ENCODE measurements around the gene JRKL. TPM values are rescaled to one million over a fixed set of nuclear protein-coding genes. Genes with fewer than 3 reads are reported as not detected.

The JRKL gene
- total and polyA plus RNA-seq, 2 of the 13 experiments (the other 11 are each of a cell fraction or from before 2014, with no cell fraction given), result 3.2 to 4.5 TPM

DNA sequence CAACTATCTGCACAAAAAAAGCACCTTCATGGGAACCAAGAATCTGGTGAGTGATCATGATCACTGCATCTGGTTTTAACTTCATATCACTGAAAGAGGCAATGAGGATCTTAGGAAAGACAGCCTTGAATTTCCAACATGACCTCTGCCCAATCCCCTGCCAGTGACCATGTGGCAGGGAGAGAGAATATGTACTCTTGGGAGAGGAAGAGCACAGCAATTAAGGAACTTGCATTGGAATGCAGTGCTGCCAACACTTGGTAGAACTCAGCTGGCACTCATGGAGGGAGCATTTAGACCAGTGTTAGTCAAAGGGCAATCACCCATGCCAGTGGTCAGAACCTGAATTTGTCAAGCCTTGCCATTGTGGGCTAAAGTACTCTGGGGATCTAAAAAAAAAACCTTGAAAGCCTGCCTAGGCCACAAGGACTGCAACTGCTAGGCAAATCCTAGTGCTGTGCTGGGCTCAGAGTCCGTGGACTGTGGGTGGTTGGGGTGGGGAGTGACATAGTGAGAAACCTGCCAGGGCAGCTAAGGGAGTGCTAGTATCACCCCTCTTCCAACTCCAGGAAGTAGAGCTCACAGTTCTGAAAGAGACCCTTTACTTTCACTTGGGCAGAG lies 23.1 kb downstream of the JRKL start (continued):
- TF ChIP-seq, protein P1, sequence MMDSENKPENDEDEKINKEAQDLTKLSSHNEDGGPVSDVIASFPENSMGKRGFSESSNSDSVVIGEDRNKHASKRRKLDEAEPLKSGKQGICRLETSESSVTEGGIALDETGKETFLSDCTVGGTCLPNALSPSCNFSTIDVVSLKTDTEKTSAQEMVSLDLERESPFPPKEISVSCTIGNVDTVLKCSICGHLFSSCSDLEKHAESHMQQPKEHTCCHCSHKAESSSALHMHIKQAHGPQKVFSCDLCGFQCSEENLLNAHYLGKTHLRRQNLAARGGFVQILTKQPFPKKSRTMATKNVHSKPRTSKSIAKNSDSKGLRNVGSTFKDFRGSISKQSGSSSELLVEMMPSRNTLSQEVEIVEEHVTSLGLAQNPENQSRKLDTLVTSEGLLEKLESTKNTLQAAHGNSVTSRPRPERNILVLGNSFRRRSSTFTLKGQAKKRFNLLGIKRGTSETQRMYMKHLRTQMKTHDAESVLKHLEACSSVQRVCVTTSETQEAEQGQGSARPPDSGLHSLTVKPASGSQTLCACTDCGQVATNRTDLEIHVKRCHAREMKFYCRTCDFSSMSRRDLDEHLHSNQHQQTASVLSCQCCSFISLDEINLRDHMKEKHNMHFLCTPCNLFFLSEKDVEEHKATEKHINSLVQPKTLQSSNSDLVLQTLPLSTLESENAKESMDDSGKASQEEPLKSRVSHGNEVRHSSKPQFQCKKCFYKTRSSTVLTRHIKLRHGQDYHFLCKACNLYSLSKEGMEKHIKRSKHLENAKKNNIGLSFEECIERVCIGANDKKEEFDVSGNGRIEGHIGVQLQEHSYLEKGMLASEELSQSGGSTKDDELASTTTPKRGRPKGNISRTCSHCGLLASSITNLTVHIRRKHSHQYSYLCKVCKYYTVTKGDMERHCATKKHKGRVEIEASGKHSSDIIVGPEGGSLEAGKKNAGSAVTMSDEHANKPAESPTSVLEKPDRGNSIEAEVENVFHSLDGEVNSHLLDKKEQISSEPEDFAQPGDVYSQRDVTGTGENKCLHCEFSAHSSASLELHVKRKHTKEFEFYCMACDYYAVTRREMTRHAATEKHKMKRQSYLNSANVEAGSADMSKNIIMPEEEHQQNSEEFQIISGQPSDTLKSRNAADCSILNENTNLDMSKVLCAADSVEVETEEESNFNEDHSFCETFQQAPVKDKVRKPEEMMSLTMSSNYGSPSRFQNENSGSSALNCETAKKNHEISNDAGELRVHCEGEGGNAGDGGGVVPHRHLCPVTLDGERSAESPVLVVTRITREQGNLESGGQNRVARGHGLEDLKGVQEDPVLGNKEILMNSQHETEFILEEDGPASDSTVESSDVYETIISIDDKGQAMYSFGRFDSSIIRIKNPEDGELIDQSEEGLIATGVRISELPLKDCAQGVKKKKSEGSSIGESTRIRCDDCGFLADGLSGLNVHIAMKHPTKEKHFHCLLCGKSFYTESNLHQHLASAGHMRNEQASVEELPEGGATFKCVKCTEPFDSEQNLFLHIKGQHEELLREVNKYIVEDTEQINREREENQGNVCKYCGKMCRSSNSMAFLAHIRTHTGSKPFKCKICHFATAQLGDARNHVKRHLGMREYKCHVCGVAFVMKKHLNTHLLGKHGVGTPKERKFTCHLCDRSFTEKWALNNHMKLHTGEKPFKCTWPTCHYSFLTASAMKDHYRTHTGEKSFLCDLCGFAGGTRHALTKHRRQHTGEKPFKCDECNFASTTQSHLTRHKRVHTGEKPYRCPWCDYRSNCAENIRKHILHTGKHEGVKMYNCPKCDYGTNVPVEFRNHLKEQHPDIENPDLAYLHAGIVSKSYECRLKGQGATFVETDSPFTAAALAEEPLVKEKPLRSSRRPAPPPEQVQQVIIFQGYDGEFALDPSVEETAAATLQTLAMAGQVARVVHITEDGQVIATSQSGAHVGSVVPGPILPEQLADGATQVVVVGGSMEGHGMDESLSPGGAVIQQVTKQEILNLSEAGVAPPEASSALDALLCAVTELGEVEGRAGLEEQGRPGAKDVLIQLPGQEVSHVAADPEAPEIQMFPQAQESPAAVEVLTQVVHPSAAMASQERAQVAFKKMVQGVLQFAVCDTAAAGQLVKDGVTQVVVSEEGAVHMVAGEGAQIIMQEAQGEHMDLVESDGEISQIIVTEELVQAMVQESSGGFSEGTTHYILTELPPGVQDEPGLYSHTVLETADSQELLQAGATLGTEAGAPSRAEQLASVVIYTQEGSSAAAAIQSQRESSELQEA (CRISPR knock-in tag; IDR thresholded peaks at IDR 0.05; ENCODE audit: not compliant biosample characterization), result no peak
- no peak for TF ChIP-seq ZNF839 (CRISPR knock-in tag; IDR thresholded peaks at IDR 0.05; ENCODE audit: borderline replicate concordance)
- no peak for TF ChIP-seq ZNF367 (CRISPR knock-in tag; IDR thresholded peaks at IDR 0.05; ENCODE audit: borderline replicate concordance)
- no peak for TF ChIP-seq ZNF230 (CRISPR knock-in tag; IDR thresholded peaks at IDR 0.05)
- TF ChIP-seq ZNF761 (CRISPR knock-in tag; conservative IDR thresholded peaks at IDR 0.05), result 0 out of 2 replicates have a peak, but pooled peaks have one; percentile 48
- no peak for TF ChIP-seq ATRX (CRISPR knock-in tag; IDR thresholded peaks at IDR 0.05; ENCODE audit: borderline replicate concordance)
- TF ChIP-seq, protein P2, sequence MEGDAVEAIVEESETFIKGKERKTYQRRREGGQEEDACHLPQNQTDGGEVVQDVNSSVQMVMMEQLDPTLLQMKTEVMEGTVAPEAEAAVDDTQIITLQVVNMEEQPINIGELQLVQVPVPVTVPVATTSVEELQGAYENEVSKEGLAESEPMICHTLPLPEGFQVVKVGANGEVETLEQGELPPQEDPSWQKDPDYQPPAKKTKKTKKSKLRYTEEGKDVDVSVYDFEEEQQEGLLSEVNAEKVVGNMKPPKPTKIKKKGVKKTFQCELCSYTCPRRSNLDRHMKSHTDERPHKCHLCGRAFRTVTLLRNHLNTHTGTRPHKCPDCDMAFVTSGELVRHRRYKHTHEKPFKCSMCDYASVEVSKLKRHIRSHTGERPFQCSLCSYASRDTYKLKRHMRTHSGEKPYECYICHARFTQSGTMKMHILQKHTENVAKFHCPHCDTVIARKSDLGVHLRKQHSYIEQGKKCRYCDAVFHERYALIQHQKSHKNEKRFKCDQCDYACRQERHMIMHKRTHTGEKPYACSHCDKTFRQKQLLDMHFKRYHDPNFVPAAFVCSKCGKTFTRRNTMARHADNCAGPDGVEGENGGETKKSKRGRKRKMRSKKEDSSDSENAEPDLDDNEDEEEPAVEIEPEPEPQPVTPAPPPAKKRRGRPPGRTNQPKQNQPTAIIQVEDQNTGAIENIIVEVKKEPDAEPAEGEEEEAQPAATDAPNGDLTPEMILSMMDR (CRISPR knock-in tag; IDR thresholded peaks at IDR 0.05), result no peak
- peak; percentile 21; the same call in 1 of the 2 replicates for TF ChIP-seq HDAC1 (CRISPR knock-in tag; IDR thresholded peaks at IDR 0.05)
- TF ChIP-seq RFX1 (IDR thresholded peaks at IDR 0.05), result no peak
- TF ChIP-seq, protein P3, sequence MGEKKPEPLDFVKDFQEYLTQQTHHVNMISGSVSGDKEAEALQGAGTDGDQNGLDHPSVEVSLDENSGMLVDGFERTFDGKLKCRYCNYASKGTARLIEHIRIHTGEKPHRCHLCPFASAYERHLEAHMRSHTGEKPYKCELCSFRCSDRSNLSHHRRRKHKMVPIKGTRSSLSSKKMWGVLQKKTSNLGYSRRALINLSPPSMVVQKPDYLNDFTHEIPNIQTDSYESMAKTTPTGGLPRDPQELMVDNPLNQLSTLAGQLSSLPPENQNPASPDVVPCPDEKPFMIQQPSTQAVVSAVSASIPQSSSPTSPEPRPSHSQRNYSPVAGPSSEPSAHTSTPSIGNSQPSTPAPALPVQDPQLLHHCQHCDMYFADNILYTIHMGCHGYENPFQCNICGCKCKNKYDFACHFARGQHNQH (CRISPR knock-in tag; IDR thresholded peaks at IDR 0.05), result no peak
- TF ChIP-seq KDM4B (CRISPR knock-in tag; IDR thresholded peaks at IDR 0.05), result no peak
- TF ChIP-seq ZNF782 (CRISPR knock-in tag; IDR thresholded peaks at IDR 0.05; ENCODE audit: borderline replicate concordance), result peak; percentile 19; the same call in 1 of the 2 replicates
- TF ChIP-seq MAX (IDR thresholded peaks at IDR 0.05), result peak; percentile 54
- no peak for TF ChIP-seq HOXA3 (CRISPR knock-in tag; IDR thresholded peaks at IDR 0.05)
- no peak for TF ChIP-seq HIVEP1 (CRISPR knock-in tag; IDR thresholded peaks at IDR 0.05)
- no peak for TF ChIP-seq MTF2 (CRISPR knock-in tag; IDR thresholded peaks at IDR 0.05; ENCODE audit: borderline replicate concordance)
- TF ChIP-seq ZFY (CRISPR knock-in tag; IDR thresholded peaks at IDR 0.05), result peak; percentile 40; the same call in 1 of the 2 replicates

Measured in HepG2 (cell line).